ENCODE data around the gene DHRS1.

DNA sequence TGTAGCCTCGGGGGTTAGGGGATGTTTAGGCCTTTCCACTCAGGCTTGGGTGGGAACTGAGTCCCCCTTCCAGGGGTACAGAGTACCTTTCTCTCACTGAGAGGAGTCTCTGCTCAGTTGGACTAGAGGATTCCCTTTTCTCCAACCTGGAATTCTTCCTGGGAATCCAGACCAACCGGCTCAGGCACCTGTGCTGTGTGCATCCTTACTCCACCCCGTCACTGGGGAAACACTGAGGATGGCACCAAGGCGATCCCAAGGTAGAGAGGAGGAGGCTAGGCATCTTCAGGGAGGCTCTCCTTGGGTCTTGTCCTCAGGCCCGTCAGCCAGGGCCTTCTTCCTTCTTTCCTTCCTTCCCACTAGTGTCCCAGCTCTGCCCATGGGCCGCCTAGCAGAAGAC, 35.7 kb downstream of the DHRS1 start:
- no peak for TF ChIP-seq CTCF (IDR thresholded peaks at IDR 0.05)
- TF ChIP-seq POLR2A (IDR thresholded peaks at IDR 0.05) = no peak
